Measurements from ENCODE around the gene EPHB1.

The EPHB1 gene

GRCh38 chr3:134885877-134886621, 91.0 kb downstream of the EPHB1 start:
- no peak for DNase-seq

- DNase-seq, result no peak
These were observed 91.9 kb downstream of the EPHB1 start for GRCh38 chr3:134886991-134887390.

- no peak for DNase-seq
These were observed 92.5 kb downstream of the EPHB1 start for GRCh38 chr3:134887536-134887935.

GRCh38 chr3:134892326-134892725, 97.3 kb downstream of the EPHB1 start:
- DNase-seq, result no peak

- no peak for DNase-seq
These were observed 97.7 kb downstream of the EPHB1 start for GRCh38 chr3:134892761-134893160.

GRCh38 chr3:134894533-134894932, 99.5 kb downstream of the EPHB1 start:
- no peak for DNase-seq

GRCh38 chr3:134895181-134895580, 100.1 kb downstream of the EPHB1 start:
- DNase-seq, result no peak

GRCh38 chr3:134896141-134896540, 101.1 kb downstream of the EPHB1 start:
- no peak for DNase-seq

GRCh38 chr3:134896696-134897095, 101.6 kb downstream of the EPHB1 start:
- no peak for DNase-seq

GRCh38 chr3:134897391-134898141, 102.5 kb downstream of the EPHB1 start:
- no peak for DNase-seq

- DNase-seq, result no peak
These were observed 103.2 kb downstream of the EPHB1 start for GRCh38 chr3:134898181-134898754.

GRCh38 chr3:134899786-134900185, 104.7 kb downstream of the EPHB1 start:
- DNase-seq, result no peak

- no peak for DNase-seq
These were observed 105.4 kb downstream of the EPHB1 start for GRCh38 chr3:134900482-134900881.

- DNase-seq, result no peak
These were observed 106.4 kb downstream of the EPHB1 start for GRCh38 chr3:134901461-134901860.

GRCh38 chr3:134903837-134904236, 108.8 kb downstream of the EPHB1 start:
- no peak for DNase-seq

- DNase-seq, result no peak
These were observed 109.2 kb downstream of the EPHB1 start for GRCh38 chr3:134904241-134904771.

GRCh38 chr3:134904776-134905646, 110.0 kb downstream of the EPHB1 start:
- no peak for DNase-seq

- DNase-seq, result no peak
These were observed 110.5 kb downstream of the EPHB1 start for GRCh38 chr3:134905647-134905935.

GRCh38 chr3:134908271-134908670, 113.2 kb downstream of the EPHB1 start:
- DNase-seq, result no peak

GRCh38 chr3:134910026-134910425, 115.0 kb downstream of the EPHB1 start:
- no peak for DNase-seq

GRCh38 chr3:134911586-134912548, 116.8 kb downstream of the EPHB1 start:
- no peak for DNase-seq

All from effector CD4-positive, alpha-beta T cell (primary cell).